Measurements from ENCODE around the gene CPA3.

CPA3 gene

GRCh38 chr3:148865049-148865448 lies at the start of gene CPA3:
Gene CPA3, plus strand, starts transcription at chr3:148865296. Its CDS starts 12 bp downstream, at chr3:148865308.
- no peak for DNase-seq

GRCh38 chr3:148815316-148816110 lies 49.6 kb upstream of the CPA3 start:
- no peak for DNase-seq

GRCh38 chr3:148816427-148816826 lies 48.7 kb upstream of the CPA3 start:
- DNase-seq, result no peak

DNA sequence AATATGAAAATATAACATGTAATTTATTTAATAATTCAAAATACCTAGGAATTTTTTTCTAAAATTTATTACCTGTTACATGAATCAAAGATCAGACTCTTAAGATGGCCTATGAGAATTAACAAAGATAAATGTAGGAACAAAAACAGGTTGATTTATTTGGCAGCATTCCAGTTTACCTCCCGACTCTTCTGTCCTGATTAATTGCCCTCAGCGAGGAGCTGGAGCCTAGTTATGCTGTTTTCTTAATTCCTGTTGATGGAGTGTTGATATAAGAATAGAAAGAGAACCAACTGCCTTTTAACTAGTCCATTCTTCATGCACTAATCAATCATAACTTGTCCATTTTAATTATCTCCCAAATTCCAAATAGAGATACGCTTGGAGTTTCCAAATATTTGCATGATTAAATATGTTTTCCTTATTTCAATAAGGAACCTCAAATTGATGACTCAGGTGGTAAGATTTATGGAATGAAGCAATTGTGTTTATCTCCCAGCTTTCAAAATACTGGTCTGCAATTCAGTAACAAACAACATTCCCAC lies 48.0 kb upstream of the CPA3 start:
- DNase-seq, result no peak

DNA sequence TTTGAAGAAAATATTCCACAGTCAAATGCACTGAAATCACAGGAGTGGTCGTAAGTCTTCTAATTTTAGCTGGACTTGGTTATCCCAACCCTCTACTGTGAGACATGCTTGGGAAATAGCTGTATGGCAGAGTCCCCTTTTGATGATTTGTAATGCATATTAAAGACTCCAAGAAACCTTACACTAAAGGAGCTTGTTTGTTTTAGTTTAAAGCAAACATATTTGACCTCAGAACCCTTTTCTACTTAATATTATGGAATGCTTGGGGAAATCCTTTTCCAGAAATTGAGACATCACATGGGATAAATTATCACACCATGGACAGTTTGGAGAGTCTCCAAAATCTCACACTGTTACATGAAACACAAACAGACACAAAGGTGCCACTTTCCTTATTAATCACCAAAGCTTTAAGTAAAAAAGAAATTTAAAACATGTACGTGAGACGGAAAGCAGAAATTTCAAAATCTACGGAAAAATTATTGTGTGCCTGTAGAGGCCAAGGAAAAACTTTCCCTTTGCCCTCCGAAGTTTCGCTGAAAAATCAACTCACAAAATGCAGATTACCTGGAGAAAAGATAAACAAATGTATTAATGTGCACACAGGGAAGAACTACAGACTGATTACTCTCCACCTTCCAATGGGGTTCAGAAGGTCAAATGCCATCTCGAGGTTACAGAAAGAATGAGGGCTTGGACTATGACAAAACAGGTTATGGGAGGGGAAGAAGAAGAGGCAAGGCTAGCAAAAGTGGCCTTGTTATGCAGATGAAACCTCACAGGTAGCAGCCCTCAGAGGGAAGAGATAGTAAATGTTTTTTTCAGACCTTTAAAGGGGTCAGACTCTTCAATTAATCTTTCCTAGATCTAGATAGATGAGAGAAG lies 44.5 kb upstream of the CPA3 start:
- no peak for DNase-seq

GRCh38 chr3:148823026-148823425 lies 42.1 kb upstream of the CPA3 start:
- no peak for DNase-seq

DNA sequence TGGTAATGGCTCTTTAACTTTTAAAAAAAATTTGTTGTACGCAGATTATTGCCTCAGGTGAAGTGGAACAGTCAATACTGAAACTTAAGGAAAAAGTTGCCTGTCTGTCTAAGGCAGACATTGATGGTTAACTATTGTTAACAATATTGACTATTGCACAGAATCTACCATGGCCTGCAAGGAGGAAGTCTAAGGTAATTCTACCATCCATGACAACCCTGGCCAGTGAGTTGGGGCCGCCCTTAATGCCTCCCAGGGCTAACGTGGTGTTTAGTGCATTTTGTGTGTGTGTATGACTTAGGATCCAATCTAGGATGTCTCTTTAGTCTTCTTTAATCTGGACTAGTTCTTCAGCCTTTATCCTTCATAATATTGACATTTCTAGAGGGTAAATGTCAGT lies 39.6 kb upstream of the CPA3 start:
- DNase-seq, result no peak

- no peak for DNase-seq
Observed at GRCh38 chr3:148827585-148827984, 37.5 kb upstream of the CPA3 start, which contains the start of gene CPB1. Gene CPB1, plus strand, starts transcription at chr3:148827811. Its CDS starts 13 bp downstream, at chr3:148827824.

DNA sequence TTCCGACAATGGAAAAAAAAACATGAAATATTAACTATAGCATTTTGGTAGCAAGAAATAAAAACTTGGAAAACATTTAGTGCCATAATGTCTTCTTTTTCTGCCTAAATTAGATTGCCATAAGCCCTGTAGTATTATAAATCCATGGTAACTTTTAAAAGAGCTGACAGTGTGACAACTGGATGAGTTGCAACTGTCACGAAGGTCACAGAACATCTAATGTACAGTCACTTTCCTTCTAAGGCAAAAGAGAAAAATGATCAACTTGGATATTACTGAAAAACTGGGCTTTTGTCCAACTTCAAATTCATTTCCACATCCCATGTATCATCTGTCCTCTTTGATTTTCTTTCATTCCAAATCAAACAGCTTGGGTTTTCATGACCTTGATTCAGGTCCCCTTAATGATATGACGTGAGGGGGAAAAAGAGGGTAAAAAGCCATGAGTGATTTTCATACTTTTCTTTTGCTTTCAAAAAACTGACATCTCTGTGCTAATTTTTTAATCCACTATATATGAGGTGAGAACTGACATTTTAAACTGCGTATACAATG lies 36.9 kb upstream of the CPA3 start:
- no peak for DNase-seq

- DNase-seq, result no peak
Observed at GRCh38 chr3:148829926-148830325, 35.2 kb upstream of the CPA3 start.

- DNase-seq, result no peak
Observed at GRCh38 chr3:148833223-148833622, 31.9 kb upstream of the CPA3 start.

DNA sequence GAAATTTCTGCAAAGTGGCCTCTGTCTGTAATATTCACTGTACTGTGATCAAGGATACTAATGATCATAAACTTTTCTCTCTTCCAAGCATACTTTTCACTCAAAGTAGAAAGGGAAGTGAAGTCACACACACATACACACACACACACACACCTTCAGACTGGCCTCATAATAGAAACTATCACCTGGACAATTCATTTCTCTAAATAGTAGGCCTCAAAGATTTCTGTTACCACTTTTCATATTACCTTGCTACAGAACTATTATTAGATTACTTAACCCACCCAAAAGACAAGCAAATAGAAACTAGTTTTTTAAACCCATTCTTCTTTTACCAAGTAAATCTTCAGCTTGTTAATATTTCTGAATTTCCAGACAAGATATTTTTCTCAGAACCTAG lies 25.3 kb upstream of the CPA3 start:
- no peak for DNase-seq

- DNase-seq, result no peak
Observed at GRCh38 chr3:148840451-148840850, 24.6 kb upstream of the CPA3 start.

- no peak for DNase-seq
Observed at GRCh38 chr3:148845756-148846395, 19.2 kb upstream of the CPA3 start.

GRCh38 chr3:148847351-148847750 lies 17.7 kb upstream of the CPA3 start:
- no peak for DNase-seq

- no peak for DNase-seq
Observed at GRCh38 chr3:148848410-148848809, 16.7 kb upstream of the CPA3 start.

GRCh38 chr3:148852271-148852992 lies 12.7 kb upstream of the CPA3 start:
- DNase-seq, result no peak

DNA sequence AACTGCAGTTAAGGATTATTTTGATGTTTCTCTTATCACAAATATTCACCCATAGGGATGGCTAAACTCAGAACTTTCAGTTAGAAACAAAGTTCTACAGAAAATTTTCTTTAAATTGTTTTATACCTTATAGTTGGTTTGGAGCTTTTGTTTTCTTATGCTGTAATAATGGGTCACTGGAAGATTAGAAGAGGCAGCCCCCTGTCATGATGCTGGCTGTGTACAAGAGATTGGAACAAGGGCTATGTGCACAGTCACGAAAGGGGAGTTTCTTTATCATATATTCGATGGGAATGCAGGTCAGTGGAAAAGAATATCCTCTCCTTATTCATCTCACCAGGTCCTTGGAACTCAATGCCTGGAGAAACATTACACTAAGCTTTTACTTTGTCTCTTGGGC lies 12.0 kb upstream of the CPA3 start:
- no peak for DNase-seq

DNA sequence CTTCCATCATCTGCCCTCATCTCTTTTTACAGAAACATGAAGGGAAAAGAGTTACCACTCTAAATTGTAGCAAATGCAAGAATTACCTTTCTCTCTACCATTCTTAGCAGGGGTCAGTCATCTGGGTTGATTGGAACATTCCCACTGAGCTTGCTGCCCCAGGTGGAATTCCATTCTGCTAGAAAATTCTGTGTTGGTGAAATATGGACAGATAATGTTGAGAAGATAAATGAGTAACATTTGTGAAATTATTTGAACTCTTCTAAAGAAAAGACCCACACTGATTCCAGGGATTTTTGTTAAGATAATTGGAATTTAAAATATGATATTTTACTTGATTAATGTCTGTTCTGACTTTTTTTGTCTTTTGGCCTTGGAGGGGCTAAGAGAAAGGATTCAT lies 11.0 kb upstream of the CPA3 start:
- no peak for DNase-seq

GRCh38 chr3:148856384-148856783 lies 8.7 kb upstream of the CPA3 start:
- DNase-seq, result no peak

- no peak for DNase-seq
Observed at GRCh38 chr3:148857316-148857715, 7.8 kb upstream of the CPA3 start.

- DNase-seq, result no peak
Observed at GRCh38 chr3:148861277-148861869, 3.7 kb upstream of the CPA3 start.

Data from NCI-H510A (cell line).